GM12864 (cell line): ENCODE measurements around the gene NCLN.

ENCODE experiments used
- DNase-seq: peaks from one replicate; pipeline ENCODE4 v3.0.0-alpha.2; 2011; ENCODE audit warnings: low read depth
- H3K4me3 ChIP-seq: 2 replicates; pipeline ENCODE4 v1.5.1; 2011; ENCODE audit warnings: mild to moderate bottlenecking, low read depth, low read length, control low read depth
- TF ChIP-seq, protein P1 (sequence below): IDR thresholded peaks from 2 replicates; pipeline ENCODE4 v1.5.1; 2011; ENCODE audit warnings: low read depth, mild to moderate bottlenecking, moderate library complexity, low read length, control low read depth, inconsistent platforms; ENCODE audit errors: missing control alignments

Gene NCLN

GRCh38 chr19:3142292-3142670, 43.4 kb upstream of the NCLN start:
- DNase-seq = no peak
- TF ChIP-seq, protein P1, sequence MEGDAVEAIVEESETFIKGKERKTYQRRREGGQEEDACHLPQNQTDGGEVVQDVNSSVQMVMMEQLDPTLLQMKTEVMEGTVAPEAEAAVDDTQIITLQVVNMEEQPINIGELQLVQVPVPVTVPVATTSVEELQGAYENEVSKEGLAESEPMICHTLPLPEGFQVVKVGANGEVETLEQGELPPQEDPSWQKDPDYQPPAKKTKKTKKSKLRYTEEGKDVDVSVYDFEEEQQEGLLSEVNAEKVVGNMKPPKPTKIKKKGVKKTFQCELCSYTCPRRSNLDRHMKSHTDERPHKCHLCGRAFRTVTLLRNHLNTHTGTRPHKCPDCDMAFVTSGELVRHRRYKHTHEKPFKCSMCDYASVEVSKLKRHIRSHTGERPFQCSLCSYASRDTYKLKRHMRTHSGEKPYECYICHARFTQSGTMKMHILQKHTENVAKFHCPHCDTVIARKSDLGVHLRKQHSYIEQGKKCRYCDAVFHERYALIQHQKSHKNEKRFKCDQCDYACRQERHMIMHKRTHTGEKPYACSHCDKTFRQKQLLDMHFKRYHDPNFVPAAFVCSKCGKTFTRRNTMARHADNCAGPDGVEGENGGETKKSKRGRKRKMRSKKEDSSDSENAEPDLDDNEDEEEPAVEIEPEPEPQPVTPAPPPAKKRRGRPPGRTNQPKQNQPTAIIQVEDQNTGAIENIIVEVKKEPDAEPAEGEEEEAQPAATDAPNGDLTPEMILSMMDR = no peak
- H3K4me3 ChIP-seq = no peak overlapping the region

DNA sequence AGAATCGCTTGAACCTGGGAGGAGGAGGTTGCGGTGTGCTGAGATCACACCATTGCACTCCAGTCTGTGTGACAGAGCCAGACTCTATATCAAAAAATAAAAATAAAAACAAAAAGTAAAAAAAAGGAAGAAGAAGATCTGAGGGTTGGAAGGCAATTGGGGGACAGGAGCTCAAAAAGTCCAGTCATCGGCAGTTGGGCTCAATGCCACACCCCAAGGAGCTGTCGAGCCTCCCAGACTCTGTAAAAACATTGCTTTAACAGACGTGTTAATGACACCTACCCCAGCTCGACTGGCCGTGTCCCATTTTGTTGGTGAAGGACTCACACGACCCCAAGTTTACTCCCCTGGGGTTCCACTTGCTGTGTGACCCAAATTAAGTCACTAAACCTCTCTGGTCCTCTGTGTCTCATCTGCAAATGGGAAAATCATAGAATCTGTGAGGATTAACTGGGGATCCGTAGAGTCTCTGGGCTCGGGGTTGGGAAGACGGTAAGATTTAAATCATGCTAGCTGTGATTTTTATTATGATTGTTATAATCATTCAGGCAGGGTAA, 42.9 kb upstream of the NCLN start:
- no peak overlapping the region for H3K4me3 ChIP-seq
- TF ChIP-seq, protein P1 = no peak
- DNase-seq = no peak

DNA sequence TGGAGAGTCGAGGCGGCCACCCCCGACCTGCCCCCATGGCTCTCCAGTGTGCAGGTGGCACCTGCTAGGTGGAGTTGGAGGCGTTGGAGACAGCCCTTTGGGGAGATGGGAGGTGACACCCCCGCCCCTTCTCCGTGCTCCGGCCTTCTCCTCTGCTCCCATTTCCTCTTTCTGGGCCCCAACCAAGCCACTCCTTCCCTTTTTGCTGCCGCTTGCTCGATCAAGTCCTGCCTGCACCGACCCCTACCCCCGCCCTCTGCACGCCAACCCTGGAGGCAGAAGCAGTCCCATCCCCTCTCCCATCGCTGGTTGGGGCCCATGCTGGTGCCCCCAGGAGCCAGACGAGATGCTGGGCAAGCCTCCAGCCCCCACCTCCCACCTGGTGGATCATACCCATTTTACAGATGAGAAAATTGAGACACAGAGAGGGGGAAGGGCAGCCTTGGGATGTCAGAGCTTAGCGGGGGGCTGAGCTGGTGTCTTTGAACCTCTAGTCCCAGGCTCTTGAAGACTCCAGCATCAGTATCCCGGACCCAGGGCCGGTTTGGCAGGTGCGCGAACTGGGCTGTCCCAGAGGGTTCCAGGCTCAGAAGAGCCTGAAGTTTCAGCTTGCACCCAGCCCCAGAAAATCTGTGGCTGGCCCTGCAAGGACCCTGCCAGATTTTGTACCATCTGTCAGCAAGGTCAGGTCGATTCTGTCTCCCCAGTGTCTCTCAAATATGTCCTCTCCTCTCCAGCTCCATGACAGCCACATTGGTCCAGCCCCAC, 39.6 kb upstream of the NCLN start:
- DNase-seq = no peak
- TF ChIP-seq, protein P1 = no peak
- H3K4me3 ChIP-seq = no peak overlapping the region

DNA sequence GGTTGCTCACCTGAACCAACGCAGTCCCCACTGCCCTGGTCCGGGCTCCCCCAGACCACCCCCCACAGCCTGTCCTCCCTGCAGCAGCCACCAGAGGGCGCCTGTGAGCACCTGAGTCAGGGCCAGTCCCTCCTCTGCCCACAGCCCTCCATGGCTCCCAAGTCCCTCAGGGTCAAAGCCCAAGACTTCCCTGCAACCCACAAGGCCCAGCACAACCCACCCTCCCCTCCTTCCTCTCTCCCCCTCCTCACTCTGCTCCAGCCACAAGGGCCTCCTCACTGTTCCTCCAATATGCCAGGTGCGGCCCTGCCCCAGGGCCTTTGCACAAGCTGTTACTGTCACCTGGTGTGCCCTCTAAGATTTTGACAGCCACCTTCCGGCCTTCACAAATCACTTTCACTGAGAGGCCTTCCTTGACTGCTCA, 39.0 kb upstream of the NCLN start:
- H3K4me3 ChIP-seq = no peak overlapping the region
- TF ChIP-seq, protein P1 = peak; percentile 95
- no peak for DNase-seq

DNA sequence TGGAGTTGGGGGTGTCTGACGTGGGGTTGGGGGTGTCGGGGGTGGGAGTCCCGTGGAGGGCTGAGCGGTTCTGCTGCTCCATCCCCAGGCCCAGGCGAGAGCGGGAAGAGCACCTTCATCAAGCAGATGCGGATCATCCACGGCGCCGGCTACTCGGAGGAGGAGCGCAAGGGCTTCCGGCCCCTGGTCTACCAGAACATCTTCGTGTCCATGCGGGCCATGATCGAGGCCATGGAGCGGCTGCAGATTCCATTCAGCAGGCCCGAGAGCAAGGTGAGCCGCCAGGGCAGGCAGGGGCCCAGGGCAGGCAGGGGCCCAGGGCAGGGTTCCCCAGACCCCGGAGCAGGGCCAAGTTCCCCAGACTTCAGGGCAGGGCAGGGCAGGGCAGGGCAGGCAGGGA, 37.2 kb upstream of the NCLN start:
- DNase-seq = no peak
- no peak overlapping the region for H3K4me3 ChIP-seq
- TF ChIP-seq, protein P1 = no peak

GRCh38 chr19:3149089-3149488, 36.6 kb upstream of the NCLN start:
- DNase-seq = no peak
- H3K4me3 ChIP-seq = no peak overlapping the region
- TF ChIP-seq, protein P1 = no peak
